ENCODE data around the gene SPINK7.
"Not testable (repeated sequence)": the region's sequence is repeated elsewhere in the genome, so short reads cannot be mapped to it uniquely, and the experiment has no call there.

The SPINK7 gene

DNA sequence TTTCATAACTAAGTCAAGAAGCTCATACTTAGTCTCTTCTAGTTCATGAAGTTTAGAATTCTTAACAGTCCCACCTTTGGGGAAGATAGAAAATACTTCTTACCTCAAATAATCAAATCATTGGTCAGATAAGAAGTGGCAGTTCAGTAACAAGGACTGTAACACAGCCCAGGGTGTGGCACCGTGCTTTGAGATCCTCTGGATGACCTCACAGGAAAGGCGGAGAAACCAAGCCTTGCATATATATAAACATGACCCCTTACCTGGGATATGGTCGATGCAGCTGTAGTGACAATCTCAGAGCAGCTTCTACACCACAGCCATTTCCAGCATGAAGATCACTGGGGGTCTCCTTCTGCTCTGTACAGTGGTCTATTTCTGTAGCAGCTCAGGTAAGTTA lies at the start of gene SPINK7:
Gene SPINK7, plus strand, starts transcription at position 271 of the 400 bp plus-strand sequence. Its CDS starts 61 bp downstream, at position 332.
- DNase-seq (ENCODE audit: low read depth in 2 of 3, low spot score in 1 of 3), result no peak

DNA sequence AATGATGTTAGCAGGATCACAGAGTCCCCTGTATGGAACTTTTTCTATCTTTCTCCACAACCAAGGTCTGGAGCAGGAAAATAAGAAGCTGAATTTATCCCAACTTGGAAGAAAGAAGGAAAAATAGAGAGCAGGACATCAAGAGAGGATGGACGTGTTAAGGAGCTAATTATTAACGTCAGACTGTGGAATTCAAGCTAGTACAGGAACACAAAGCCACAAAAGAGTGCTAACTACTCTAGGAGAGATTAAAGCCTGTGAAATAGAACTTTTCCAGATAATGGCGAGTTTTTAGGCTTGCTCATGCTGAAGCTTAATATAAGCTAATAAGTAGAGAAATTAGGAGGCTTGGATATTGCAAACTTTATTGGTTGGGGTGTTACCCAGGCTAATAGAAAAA lies 44.3 kb upstream of the SPINK7 start:
- DNase-seq (ENCODE audit: low read depth in 2 of 3, low spot score in 1 of 3), result no peak

DNA sequence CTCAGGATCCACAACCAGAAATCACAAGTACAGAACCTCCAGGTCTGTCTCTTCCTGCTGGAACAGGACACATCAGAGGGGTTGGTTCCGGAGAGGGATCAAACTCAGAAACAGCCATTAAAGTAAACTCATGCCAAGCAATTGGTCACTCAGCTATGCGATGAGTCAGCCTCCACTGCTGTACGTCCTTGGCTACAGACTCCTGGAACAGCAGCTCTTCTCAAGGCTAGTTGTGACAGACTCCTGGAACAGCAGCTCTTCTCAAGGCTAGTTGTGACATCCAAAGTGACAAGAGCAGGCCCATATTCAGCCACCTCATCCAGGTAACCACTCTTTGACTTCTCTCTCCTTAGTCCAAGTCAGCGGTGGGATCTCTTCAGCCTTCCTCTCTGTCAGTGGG lies 43.7 kb upstream of the SPINK7 start, which contains the start of gene SPINK13:
Gene SPINK13, plus strand, starts transcription at position 229 of the 400 bp plus-strand sequence. CDS start 1,279 bp downstream, outside the sequence.
- no peak for DNase-seq (ENCODE audit: low read depth in 2 of 3, low spot score in 1 of 3)

DNA sequence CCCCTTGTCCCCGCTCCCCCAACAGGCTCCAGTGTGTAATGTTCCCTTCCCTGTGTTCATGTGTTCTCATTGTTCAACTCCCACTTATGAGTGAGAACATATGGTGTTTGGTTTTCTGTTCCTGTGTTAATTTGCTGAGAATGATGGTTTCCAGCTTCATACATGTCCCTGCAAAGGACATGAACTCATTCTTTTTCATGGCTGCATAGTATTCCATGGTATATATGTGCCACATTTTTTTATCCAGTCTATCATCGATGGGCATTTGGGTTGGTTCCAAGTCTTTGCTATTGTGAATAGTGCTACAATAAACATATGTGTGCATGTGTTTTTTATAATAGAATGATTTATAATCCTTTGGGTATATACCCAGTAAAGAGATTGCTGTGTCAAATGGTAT lies 37.1 kb upstream of the SPINK7 start:
- not testable (repeated sequence) for DNase-seq (ENCODE audit: low read depth in 2 of 3, low spot score in 1 of 3)

DNA sequence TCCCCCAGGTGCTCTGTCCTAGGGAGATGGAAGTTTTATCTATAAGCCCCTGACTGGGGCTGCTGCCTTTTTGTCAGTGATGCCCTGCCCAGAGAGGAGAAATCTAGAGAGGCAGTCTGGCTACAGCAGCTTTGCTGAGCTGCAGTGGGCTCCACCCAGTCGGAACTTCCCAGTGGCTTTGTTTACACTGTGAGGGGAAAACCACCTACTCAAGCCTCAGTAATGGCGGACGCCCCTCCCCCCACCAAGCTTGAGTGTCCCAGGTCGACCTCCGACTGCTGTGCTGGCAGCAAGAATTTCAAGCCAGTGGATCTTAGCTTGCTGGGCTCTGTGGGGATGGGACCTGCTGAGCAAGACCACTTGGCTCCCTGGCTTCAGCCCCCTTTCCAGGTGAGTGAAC lies 31.3 kb upstream of the SPINK7 start:
- DNase-seq (ENCODE audit: low read depth in 2 of 3, low spot score in 1 of 3), result not testable (repeated sequence)

DNA sequence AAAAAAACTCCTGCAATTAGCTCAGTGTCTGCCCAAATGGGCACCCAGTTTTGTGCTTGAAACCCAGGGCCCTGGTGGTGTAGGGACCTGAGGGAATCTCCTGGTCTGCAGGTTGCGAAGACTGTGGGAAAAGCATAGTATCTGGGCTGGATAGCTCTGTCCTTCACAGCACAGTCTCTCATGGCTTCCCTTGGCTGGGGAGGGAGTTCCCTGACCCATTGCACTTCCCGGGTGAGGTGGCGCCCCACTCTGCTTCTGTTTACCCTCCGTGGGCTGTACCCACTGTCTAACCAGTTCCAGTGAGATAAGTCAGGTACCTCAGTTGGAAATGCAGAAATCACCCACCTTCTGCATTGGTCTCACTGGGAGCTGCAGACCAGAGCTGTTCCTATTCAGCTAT lies 30.9 kb upstream of the SPINK7 start:
- DNase-seq (ENCODE audit: low read depth in 2 of 3, low spot score in 1 of 3), result not testable (repeated sequence)

DNA sequence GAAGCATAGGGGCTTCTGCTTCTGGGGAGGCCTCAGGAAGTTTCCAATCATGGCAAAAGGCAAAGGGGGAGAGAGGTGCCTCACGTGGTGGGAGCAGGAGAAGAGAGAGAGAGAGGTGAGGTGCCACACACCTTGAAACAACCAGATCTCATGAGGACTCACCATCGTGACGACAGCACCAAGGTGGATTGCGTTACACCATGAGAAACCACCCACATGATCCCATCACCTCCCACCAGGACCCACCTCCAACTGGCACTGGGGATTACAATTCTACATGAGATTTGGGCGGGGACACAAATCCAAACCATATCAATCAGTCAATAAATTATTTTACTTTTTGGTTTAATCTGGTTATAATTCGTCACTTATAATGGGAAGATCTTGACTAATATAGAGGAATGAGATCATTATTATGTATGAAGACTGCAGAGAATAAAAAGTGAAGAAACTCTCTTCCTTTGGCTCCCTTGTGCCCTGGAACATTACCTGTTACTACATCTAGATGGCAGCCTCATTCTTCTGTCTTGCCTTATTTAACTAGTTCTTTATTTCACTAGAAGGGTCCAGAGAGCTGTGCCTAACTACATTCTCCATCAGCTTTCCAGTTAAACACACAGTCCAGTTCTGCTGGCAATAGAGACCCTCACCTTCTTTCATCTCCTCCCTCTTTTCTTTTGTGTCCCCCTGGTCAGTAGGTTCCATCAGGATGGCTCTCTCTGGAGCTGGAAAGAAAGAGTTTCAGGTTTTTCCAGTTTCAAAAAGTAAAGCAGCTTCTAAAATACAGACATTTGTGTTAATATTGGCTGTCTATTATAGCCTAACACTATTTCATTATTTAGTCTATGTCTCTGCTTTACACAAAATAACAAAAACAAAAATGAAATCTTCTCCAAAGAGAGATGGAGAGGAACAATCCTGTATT lies 21.7 kb upstream of the SPINK7 start:
- DNase-seq (ENCODE audit: low read depth in 2 of 3, low spot score in 1 of 3), result no peak

DNA sequence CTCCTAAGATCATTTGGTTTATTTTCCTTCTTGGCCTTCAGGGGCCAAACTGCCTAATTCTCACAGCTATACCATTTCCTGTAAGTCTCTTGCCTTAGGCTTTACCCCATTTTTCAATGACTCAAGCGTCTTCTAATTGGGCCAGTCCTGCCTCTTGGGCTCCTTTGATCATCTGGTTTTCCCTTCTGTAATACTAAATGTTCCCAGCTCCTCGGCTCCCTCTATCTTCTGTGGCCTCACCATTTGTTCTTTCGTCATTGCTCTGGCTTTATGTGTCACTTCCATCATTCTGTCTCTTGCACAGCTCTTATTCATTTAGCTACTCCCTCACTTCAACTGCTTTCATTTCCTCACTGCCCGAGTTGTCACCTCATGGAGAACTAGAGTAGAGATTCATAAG lies 14.5 kb upstream of the SPINK7 start:
- DNase-seq (ENCODE audit: low read depth in 2 of 3, low spot score in 1 of 3), result no peak

DNA sequence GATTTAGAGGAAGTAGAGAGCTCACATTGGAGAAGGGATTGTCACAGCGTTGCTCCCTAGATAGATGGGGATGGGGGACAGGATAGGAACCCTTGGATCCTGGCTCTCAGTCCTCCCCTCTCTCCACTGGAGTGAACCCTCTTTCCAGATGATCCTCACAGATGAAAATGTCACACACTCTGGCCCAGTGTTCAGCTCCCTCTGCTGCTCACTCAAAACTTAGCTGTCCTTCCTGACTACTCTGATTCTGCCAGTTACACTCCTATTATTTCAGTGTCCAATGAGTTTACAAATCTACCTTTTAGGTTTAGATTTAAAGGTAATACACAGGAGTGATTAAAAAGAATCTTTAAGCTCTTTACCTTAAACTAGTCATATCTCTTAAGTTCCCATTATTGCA lies 5.8 kb upstream of the SPINK7 start:
- no peak for DNase-seq (ENCODE audit: low read depth in 2 of 3, low spot score in 1 of 3)

DNA sequence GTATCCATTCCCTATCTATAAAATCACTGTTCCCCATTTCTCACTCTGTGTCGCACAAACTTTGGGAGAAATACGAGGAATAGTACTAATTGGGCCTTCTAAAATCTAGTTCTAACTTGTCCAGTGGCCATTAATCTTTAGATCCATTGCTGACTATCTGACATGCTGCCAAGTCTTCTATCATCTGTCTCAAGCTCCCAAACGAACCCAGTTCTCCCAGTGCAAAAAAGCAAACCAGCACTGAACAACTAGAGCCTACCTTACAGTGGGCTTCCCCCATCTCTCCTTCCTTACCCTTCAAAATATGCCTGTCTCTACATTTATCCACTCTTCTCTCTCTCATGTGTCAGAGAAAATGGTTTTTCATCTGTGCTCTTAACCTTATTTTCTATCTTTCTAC lies 3.2 kb upstream of the SPINK7 start:
- no peak for DNase-seq (ENCODE audit: low read depth in 2 of 3, low spot score in 1 of 3)

DNA sequence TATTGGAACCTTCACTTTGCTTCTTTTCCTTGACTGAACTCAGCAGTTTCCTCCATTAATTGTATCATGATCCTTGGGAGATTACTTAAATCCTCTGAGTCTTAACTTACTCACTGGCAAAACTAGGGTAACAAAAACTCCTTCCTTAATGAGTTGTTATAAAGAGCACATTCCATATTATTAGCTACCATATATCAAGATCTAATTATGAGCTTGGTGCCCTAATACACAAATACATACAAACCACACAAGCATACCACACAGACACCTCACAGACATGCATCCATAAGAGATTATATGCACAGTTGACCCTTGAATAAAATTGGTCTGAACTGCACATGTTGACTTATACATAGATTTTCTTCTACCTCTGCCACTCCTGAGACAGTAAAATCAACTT lies 2.5 kb upstream of the SPINK7 start:
- no peak for DNase-seq (ENCODE audit: low read depth in 2 of 3, low spot score in 1 of 3)

DNA sequence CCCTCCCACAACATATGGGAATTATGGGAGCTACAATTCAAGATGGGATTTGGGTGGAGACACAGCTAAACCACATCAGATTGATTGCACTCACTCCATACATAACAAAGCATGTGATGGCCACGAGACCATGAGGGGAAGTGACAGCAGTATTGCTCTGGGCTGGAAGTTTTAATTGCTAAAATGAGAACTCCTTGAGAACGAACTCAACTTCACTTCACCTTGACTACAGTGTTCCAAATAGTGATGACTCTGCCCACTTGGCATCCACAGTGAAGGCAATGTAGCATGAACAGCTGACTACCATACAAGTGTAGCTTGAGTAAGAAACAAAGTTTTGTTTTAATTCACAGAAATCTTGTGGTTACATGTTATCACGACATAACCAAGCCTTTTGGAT lies 739 bp upstream of the SPINK7 start:
- DNase-seq (ENCODE audit: low read depth in 2 of 3, low spot score in 1 of 3), result no peak

DNA sequence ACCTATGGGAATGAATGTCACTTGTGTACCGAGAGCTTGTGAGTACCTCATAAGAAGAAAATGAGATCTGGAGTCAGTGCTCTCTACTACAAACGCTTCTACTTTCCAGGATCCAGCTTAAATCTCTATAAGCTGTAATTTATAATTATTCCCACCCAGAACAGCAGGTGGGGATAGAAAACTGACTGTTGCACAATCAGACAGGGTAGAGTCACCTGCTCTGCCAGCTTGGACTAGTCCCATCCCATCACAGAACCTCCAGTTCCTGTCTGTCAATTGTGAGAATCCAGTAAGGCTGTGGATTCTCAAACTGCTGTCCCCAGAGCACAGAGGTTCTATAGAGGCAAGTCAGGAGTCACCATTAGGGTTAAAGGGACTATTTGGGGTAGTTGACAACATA lies 2.0 kb downstream of the SPINK7 start:
- no peak for DNase-seq (ENCODE audit: low read depth in 2 of 3, low spot score in 1 of 3)

DNA sequence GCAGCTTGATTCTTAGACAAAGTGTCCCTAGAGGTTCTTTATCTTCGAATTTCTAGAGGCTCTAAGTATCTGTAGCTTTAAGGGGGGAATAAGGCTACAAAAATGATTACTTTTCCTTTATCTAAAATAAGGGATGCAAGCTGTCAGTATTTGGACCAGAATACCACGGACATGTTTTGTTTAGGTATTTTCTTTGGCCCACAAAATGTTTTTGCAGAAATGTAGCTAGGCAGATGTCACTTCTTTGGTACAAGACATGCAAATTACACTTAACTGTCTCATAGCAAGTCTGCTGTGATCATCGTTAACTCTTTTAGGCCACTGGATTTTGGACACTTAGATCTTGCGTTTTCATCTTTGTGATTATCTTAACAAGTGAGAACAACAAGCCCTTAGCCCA lies 2.5 kb downstream of the SPINK7 start:
- no peak for DNase-seq (ENCODE audit: low read depth in 2 of 3, low spot score in 1 of 3)

DNA sequence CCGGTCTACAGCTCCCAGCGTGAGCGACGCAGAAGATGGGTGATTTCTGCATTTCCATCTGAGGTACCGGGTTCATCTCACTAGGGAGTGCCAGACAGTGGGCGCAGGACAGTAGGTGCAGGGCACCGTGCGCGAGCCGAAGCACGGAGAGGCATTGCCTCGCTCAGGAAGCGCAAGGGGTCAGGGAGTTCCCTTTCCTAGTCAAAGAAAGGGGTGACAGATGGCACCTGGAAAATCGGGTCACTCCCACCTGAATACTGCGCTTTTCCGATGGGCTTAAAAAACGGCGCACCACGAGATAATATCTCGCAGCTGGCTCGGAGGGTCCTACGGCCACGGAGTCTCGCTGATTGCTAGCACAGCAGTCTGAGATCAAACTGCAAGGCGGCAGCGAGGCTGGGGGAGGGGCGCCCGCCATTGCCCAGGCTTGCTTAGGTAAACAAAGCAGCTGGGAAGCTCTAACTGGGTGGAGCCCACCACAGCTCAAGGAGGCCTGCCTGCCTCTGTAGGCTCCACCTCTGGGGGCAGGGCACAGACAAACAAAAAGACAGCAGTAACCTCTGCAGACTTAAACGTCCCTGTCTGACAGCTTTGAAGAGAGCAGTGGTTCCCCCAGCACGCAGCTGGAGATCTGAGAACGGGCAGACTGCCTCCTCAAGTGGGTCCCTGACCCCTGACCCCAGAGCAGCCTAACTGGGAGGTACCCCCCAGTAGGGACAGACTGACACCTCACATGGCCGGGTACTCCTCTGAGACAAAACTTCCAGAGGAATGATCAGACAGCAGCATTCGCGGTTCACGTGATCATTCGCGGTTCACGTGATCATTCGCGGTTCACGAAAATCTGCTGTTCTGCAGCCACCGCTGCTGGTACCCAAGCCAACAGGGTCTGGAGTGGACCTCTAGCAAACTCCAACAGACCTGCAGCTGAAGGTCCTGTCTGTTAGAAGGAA lies 8.1 kb downstream of the SPINK7 start:
- peak in 2 of 3 donors; percentile 2 to 10 for DNase-seq (ENCODE audit: low read depth in 2 of 3, low spot score in 1 of 3)

DNA sequence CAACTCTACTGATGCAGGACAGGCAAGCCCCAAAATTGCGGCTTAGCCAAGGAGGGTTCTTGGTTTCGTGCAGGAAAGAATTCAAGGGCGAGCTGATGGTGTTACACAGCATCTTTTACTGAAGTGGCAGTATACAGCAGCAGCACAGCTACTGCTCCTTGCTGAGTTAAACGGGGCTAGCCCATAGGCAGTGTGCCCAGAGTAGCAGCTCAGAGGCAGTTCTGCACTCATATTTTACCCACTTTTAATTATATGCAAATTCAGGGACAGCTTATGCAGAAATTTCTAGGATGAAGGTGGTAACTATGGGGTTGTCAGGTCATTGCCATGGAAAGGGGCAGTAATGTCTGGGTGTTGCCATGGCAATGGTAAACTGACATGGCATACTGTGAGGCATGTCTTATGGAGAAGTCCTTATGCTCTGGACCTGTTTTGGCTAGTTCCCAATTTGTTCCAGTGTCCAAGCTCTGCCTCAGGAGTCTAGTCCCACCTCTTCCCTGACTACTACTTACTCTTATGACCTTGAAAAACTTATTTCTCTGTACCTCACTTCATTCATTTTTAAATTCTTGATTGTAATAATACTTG lies 21.1 kb downstream of the SPINK7 start:
- no peak for DNase-seq (ENCODE audit: low read depth in 2 of 3, low spot score in 1 of 3)

DNA sequence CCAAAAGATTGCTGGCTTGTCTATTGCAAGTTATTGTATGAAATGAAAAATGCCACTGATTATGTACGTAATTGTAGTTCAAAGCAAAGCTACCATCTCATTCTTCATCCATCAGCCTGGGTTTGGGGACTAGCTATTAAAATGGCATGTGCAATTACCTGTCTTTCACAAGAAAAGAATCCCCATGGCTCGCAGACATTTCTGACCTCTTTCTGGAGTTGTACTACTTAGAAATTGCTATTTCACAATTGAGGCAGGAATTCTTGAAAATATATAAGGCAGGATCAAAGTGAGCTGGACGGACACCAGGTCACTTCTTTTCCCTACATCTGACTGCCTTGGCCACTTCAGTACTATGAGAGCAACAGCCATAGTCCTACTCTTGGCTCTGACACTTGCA lies 23.0 kb downstream of the SPINK7 start, which contains the start of gene SPINK9:
Gene SPINK9, plus strand, starts transcription at position 301 of the 400 bp plus-strand sequence. Its CDS starts 55 bp downstream, at position 356.
- no peak for DNase-seq (ENCODE audit: low read depth in 2 of 3, low spot score in 1 of 3)

DNA sequence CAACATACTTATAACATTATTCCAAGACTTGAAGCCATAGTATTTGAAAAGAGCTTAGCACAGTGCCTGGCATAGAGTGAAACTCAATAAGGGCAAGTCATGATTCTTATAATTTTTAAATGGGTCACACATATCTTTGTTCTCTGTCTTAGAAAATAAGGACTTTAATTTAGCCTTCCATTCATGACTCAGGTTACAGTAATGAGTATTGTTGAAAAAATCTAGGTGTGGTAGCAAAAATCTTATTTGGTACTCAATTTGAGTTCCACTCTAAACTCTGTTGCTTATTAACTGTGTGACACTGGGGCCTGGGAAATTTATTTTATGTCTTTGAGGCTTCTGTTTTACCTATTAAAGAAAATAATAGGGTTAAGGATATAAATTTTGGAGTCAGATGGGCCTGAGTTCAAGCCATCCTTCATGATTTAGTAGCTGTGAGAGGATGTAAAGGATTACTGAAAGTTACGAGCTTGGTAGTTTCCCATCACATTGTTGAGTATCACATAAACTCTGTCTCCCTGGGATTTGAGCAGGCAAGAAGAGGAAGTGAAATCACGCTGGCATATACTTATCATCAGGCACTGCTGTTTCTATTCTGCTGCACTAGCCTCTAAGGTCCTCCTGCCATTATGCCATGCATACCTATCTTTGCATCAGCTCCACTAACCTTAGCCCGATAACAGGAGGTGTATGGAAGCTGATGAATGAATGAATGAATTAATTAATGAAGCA lies 24.6 kb downstream of the SPINK7 start:
- no peak for DNase-seq (ENCODE audit: low read depth in 2 of 3, low spot score in 1 of 3)

DNA sequence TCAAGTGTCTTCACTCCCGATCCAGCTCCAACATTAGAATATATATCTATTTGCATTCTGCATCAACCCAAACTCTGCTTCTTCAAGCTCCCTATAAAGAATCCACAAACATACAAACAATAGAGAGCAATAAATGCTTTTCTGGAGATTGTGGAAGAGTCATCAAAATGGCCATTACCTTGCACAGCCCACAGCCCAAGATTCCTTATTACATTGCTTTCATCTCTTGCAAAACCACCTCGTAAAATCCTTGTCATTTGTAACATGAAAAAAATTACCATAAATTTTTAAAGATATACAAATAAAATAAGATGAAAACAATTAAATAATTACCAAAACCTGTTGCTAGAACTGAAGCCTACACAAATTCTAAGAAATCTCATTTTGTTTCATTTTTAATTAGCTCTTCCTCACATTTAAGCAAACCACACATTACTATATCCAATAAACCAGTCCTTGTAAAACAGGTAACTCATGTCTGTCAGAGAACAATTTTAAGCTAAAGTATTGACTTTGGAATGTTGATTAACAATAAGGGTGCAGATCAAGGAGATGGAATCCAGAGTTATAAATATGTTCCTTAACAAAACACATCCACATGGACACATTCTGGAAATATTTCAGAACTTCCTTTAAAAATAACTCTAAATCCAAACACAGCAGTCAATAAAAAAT lies 30.3 kb downstream of the SPINK7 start:
- no peak for DNase-seq (ENCODE audit: low read depth in 2 of 3, low spot score in 1 of 3)

DNA sequence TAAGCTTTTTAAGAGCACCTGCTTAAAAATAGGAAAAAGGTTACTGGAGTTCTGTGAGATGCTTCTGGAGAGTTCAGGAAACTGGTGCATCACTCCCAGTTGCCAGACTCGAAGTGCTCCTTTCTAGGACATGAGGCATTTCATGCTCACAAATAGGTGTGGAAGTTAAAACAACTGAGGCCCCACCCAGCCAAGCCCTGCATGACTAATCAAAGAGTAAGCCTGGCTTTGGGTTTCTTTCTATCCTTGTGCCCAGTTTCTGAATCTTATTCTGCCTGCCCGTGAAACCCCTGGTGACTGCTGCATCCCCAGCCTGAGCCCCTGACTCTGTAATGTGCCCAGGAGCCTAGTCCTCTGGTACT lies 30.8 kb downstream of the SPINK7 start:
- DNase-seq (ENCODE audit: low read depth in 2 of 3, low spot score in 1 of 3), result no peak

Data from stimulated activated CD4-positive, alpha-beta T cell treated with anti-CD3 and anti-CD28 coated beads, Interleukin-12 subunit alpha, Interleukin-12 subunit beta, amount 100 ng/mL, for 48 hours (primary cell).